GM23338 (cell line): ENCODE measurements around the gene AZIN2. TPM values are rescaled to one million over a fixed set of nuclear protein-coding genes. Genes with fewer than 3 reads are reported as not detected.

Experiments used
- ATAC-seq: fragments of 200-7000 bp; cut with Tn5 transposase; 3 replicates; pipeline ENCODE4 v1.9.1; 2020
- DNase-seq: peaks from one replicate; pipeline ENCODE4 v3.0.0-alpha.2; 2015; ENCODE audit warnings: low spot score
- H2AFZ ChIP-seq: fragments of 200-600 bp; sonication (generic); 2 replicates; pipeline ENCODE4 v1.8.0; 2016; ENCODE audit warnings: antibody characterized with exemption, mild to moderate bottlenecking, moderate library complexity
- H3F3A ChIP-seq: fragments of 200-600 bp; sonication (generic); replicated peaks from 2 replicates; pipeline ENCODE4 v1.8.0; 2017; ENCODE audit warnings: antibody characterized with exemption, mixed run types, low read depth
- H3K27ac ChIP-seq: fragments of 200-600 bp; sonication (generic); 2 replicates; pipeline ENCODE4 v1.6.1; 2016; ENCODE audit warnings: low read depth
- H3K27me3 ChIP-seq: fragments of 200-600 bp; sonication (generic); 2 replicates; pipeline ENCODE4 v1.8.0; 2016; ENCODE audit warnings: mild to moderate bottlenecking, mixed run types, moderate library complexity; ENCODE audit not compliant: insufficient read depth
- H3K36me3 ChIP-seq: fragments of 200-600 bp; sonication (generic); 2 replicates; pipeline ENCODE4 v1.8.0; 2016; ENCODE audit warnings: mild to moderate bottlenecking; ENCODE audit not compliant: insufficient read depth
- H3K4me1 ChIP-seq: fragments of 200-600 bp; sonication (generic); 2 replicates; pipeline ENCODE4 v1.8.0; 2016; ENCODE audit warnings: mild to moderate bottlenecking, moderate library complexity; ENCODE audit not compliant: insufficient read depth
- H3K4me2 ChIP-seq: fragments of 200-600 bp; sonication (generic); 2 replicates; pipeline ENCODE4 v1.7.1; 2017; ENCODE audit warnings: mixed run types
- H3K4me3 ChIP-seq: fragments of 200-600 bp; sonication (generic); 2 replicates; pipeline ENCODE4 v1.6.1; 2016; ENCODE audit warnings: mixed run types
- H3K79me2 ChIP-seq: fragments of 200-600 bp; sonication (generic); replicated peaks from 2 replicates; pipeline ENCODE4 v1.8.0; 2017; ENCODE audit warnings: mild to moderate bottlenecking; ENCODE audit not compliant: insufficient read depth
- H3K9me2 ChIP-seq: fragments of 200-600 bp; sonication (generic); 2 replicates; pipeline ENCODE4 v1.8.0; 2017; ENCODE audit not compliant: insufficient read depth
- H4K20me1 ChIP-seq: fragments of 200-600 bp; sonication (generic); replicated peaks from 2 replicates; pipeline ENCODE4 v1.8.0; 2017; ENCODE audit warnings: mild to moderate bottlenecking; ENCODE audit not compliant: insufficient read depth
- H3K27ac Mint-ChIP-seq: 2 replicates; pipeline ENCODE4 v1.8.0; 2020; ENCODE audit warnings: inconsistent platforms, mild to moderate bottlenecking, moderate library complexity, mixed read lengths
- H3K27me3 Mint-ChIP-seq: 3 replicates; pipeline ENCODE4 v1.8.0; 2022; ENCODE audit warnings: low read depth, mild to moderate bottlenecking, moderate library complexity, mixed read lengths, inconsistent platforms; ENCODE audit not compliant: insufficient read depth, poor library complexity
- H3K36me3 Mint-ChIP-seq: 3 replicates; pipeline ENCODE4 v1.8.0; 2021; ENCODE audit warnings: low read depth, mild to moderate bottlenecking, inconsistent platforms, moderate library complexity, mixed read lengths
- H3K4me1 Mint-ChIP-seq: 3 replicates; pipeline ENCODE4 v1.8.0; 2020; ENCODE audit warnings: mild to moderate bottlenecking, inconsistent platforms, mixed read lengths
- H3K4me3 Mint-ChIP-seq: 3 replicates; pipeline ENCODE4 v1.8.0; 2021; ENCODE audit warnings: moderate library complexity, mild to moderate bottlenecking, inconsistent platforms, mixed read lengths
- H3K9me3 Mint-ChIP-seq: 3 replicates; pipeline ENCODE4 v1.8.0; 2020; ENCODE audit warnings: moderate library complexity, mild to moderate bottlenecking, inconsistent platforms, mixed read lengths
- CREB1 ChIP-seq: fragments of 250-450 bp; sonication (Bioruptor Pico); IDR thresholded peaks from 2 replicates; pipeline ENCODE4 v1.5.0; 2020; ENCODE audit warnings: low read depth, mild to moderate bottlenecking, moderate library complexity
- CTCF ChIP-seq, 2 experiments: fragments of 200-600 bp in 1 of 2; sonication (generic) in 1 of 2; conservative IDR thresholded peaks; 2 replicates each; pipeline versions ENCODE4 v1.5.1 to v1.6.1; 2016 to 2017; ENCODE audit warnings: antibody characterized with exemption in 2 of 2, low read depth in 2 of 2, mild to moderate bottlenecking in 2 of 2, moderate library complexity in 1 of 2
- ETS1 ChIP-seq: IDR thresholded peaks from 2 replicates; pipeline ENCODE4 v1.6.1; 2016; ENCODE audit warnings: antibody characterized with exemption
- EZH2 ChIP-seq: fragments of 200-600 bp; sonication (generic); IDR thresholded peaks from one replicate; pipeline ENCODE4 v1.8.0; 2017; ENCODE audit warnings: antibody characterized with exemption, mild to moderate bottlenecking, low read depth; ENCODE audit not compliant: unreplicated experiment
- JUNB ChIP-seq: IDR thresholded peaks from one replicate; pipeline ENCODE4 v1.6.1; 2016; ENCODE audit warnings: antibody characterized with exemption; ENCODE audit not compliant: unreplicated experiment
- NANOG ChIP-seq: IDR thresholded peaks from 2 replicates; pipeline ENCODE4 v1.6.1; 2016; ENCODE audit warnings: antibody characterized with exemption, borderline replicate concordance
- POLR2AphosphoS5 ChIP-seq: IDR thresholded peaks from 2 replicates; pipeline ENCODE4 v1.6.1; 2016; ENCODE audit warnings: antibody characterized with exemption, low read depth
- REST ChIP-seq: IDR thresholded peaks from one replicate; pipeline ENCODE4 v1.6.1; 2018; ENCODE audit warnings: antibody characterized with exemption; ENCODE audit not compliant: unreplicated experiment
- STAT1 ChIP-seq: IDR thresholded peaks from one replicate; pipeline ENCODE4 v1.6.1; 2016; ENCODE audit warnings: antibody characterized with exemption; ENCODE audit not compliant: unreplicated experiment
- ZNF114 ChIP-seq: fragments of 250-450 bp; sonication (Bioruptor Pico); IDR thresholded peaks from 2 replicates; pipeline ENCODE4 v1.5.0; 2020; ENCODE audit warnings: mild to moderate bottlenecking, moderate library complexity
- ZNF331 ChIP-seq: fragments of 250-450 bp; sonication (Bioruptor Pico); IDR thresholded peaks from 2 replicates; pipeline ENCODE4 v1.5.0; 2020; ENCODE audit warnings: low read depth, mild to moderate bottlenecking, moderate library complexity
- ZNF462 ChIP-seq: fragments of 250-450 bp; sonication (Bioruptor Pico); IDR thresholded peaks from 2 replicates; pipeline ENCODE4 v1.5.0; 2020; ENCODE audit warnings: mild to moderate bottlenecking, moderate library complexity
- polyA plus RNA-seq: library from polyadenylated mRNA; unstranded; fragments of >200 nt; fragmentation: Nextera tagmentation; extraction: Ambion mirVana; gene quantifications from 2 replicates; pipeline ENCODE4 v1.2.1, GENCODE V29; 2016
- total RNA-seq: library from RNA; depleted of rRNA; stranded (reverse); fragments of >200 nt; shearing (Covaris generic); gene quantifications from 2 replicates; pipeline ENCODE4 v1.2.3, GENCODE V29; 2014

Gene AZIN2
- total and polyA plus RNA-seq, 2 experiments from 2014 or later, result 0.37 to 1.2 TPM

- Mint-ChIP-seq H3K4me1 (peaks cover 12% of the 10 kb centered on the region; the same call in 2 of the 3 replicates), H3K36me3 (peaks cover 4% of the 10 kb centered on the region; the same call in 1 of the 3 replicates)
- DNase-seq, result no peak
Measured at GRCh38 chr1:33041026-33041425, 39.9 kb upstream of the AZIN2 start.

More at GRCh38 chr1:33041026-33041425, 39.9 kb upstream of the AZIN2 start:
- Mint-ChIP-seq H3K27me3 (peaks cover 6% of the 10 kb centered on the region), H3K9me3 (peaks cover 10% of the 10 kb centered on the region), H3K4me3 (no peak overlapping the region), H3K27ac (no peak overlapping the region)
- no peak for ATAC-seq
- Histone ChIP-seq H3K36me3 (no peaks in the 10 kb centered on the region), H4K20me1 (no peaks in the 10 kb centered on the region), H3K4me2 (no peak overlapping the region), H3F3A (no peaks in the 10 kb centered on the region), H2AFZ (no peak overlapping the region), H3K27me3 (peaks cover 8% of the 10 kb centered on the region), H3K79me2 (peaks cover 5% of the 10 kb centered on the region), H3K4me3 (no peak overlapping the region), H3K27ac (no peak overlapping the region), H3K4me1 (peaks cover 2% of the 10 kb centered on the region; the same call in 1 of the 2 replicates), H3K9me2 (peaks cover 5% of the 10 kb centered on the region; the same call in 1 of the 2 replicates)
- TF ChIP-seq ETS1, result no peak
- TF ChIP-seq CREB1, result no peak
- TF ChIP-seq ZNF114 (CRISPR knock-in tag), result no peak
- no peak for TF ChIP-seq NANOG
- TF ChIP-seq REST, result no peak
- no peak for TF ChIP-seq ZNF462 (CRISPR knock-in tag)
- TF ChIP-seq POLR2AphosphoS5, result no peak
- TF ChIP-seq CTCF (conservative IDR thresholded peaks at IDR 0.05; ENCODE audit: low read depth in 2 of 2), result no peak
- TF ChIP-seq JUNB, result no peak
- no peak for TF ChIP-seq EZH2
- no peak for TF ChIP-seq ZNF331 (CRISPR knock-in tag)
- TF ChIP-seq STAT1, result no peak
